ENCODE measurements around the gene GKN1.

Gene GKN1, protein sequence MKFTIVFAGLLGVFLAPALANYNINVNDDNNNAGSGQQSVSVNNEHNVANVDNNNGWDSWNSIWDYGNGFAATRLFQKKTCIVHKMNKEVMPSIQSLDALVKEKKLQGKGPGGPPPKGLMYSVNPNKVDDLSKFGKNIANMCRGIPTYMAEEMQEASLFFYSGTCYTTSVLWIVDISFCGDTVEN

DNA sequence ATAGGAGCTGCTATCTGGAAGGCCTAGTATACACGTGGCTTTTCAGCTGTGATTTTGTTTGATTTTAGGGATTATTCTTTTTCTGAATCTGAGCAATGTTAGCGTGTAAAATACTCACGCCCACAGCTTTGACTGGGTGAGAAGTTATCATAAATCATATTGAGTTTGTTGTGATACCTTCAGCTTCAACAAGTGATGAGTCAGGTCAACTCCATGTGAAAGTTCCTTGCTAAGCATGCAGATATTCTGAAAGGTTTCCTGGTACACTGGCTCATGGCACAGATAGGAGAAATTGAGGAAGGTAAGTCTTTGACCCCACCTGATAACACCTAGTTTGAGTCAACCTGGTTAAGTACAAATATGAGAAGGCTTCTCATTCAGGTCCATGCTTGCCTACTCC lies at the start of gene GKN1:
GKN1 (plus strand) TSS at position 386 of the 400 bp plus-strand sequence. CDS start 42 bp downstream, outside the sequence.
- DNase-seq: no peak
- in situ Hi-C loops (cut with MboI; ENCODE audit: low pct_unique_long_range_greater_than_20kb, low sequenced_read_pairs): no loop called here

DNA sequence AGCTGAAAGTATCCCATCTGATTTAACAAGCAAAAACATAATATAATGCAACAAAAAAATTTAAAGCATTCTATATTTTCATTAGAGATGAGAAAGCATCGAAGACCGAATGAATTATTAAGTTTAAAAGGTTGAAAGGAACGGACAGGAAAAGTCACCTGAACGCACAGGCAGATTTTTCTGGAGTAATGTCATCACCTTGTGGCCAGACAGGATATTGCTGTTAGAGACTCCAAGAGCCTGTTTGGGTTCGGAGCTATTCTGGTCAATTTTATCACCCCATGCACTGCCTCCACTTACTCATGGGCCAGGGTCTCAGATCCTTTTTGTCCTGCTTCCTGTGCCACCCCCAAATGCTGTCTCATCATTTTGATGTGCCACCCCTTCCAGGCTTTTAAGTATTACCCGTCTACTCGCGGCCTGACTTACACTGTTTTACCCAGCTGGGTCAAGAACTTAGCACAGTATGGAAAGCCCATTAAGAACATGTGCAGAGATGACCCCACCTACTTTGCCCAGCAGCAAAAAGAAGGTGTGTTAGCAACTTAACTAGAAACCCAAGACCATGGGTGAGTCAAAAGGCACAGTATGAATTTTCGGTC lies 49.0 kb upstream of the GKN1 start:
- DNase-seq: peak; percentile 67
- in situ Hi-C loops (cut with MboI; ENCODE audit: low pct_unique_long_range_greater_than_20kb, low sequenced_read_pairs): loop anchor here (10.0 kb wide), 1 partner anchor 461 kb away; the partner anchor contains the start of genes APLF and FBXO48

DNA sequence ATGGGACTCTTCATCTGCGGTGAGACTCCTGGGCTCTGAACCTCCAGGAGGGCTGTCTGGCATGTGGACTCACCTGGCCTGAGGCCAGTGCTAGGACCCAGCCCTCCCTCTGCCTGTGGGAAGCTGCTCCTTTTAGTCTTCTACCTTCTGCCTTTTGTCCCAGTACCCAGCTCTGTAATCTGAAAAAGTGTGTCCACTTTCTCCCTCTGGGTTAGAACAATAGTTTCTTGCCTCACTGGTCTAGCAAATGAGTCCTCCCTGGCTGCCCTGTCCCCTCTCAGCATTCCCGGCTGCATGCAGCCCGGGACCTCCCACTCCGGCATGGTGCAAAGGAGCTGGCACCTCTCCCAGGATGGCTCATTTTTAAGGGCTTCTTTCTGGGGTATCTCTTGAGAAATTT lies 47.6 kb upstream of the GKN1 start:
- in situ Hi-C loops (cut with MboI; ENCODE audit: low pct_unique_long_range_greater_than_20kb, low sequenced_read_pairs): loop anchor here (10.0 kb wide), 1 partner anchor 462 kb away; the partner anchor contains the start of genes APLF and FBXO48
- no peak for DNase-seq

DNA sequence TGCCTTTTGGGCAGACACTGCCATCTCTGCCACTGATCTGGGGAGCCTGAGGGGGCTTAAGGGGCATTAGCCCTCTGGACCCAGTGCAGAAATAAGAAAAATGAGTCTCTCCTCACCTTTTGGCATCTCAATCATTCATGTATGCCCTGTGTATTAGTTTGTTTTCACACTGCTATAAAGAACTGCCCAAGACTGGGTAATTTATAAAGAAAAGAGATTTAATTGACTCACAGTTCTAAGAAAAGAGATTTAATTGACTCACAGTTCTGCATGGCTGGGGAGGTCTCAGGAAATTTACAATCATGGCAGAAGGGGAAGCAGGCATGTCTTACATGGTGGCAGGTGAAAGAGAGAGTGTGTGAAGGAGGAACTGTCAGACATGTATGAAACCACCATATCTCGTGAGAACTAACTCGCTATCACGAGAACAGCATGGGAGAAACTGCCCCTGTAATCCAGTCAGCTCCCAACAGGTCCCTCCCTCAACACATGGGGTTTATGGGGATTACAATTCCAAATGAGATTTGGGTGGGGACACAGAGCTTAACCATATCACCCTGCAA lies 43.2 kb upstream of the GKN1 start:
- in situ Hi-C loops (cut with MboI; ENCODE audit: low pct_unique_long_range_greater_than_20kb, low sequenced_read_pairs): no loop called here
- DNase-seq: no peak

DNA sequence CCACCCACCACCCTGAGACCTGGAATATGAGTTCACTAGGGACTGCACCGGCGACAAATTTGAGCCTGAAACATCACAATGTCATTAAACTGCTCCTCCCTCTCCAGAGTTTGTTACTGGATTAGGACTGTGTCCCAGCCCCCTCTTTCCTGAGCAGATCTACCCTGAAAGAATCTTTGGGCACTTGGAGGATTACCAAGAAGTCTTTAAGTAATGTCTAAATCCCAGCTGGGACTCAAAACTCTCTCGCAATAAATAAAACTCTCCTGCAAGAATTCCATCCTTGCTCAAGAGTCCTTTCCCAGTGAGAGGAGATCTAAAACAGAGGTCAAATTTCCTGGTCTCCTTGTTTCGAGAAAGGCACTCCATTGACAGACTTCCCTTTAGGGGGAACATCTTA lies 42.6 kb upstream of the GKN1 start:
- in situ Hi-C loops (cut with MboI; ENCODE audit: low pct_unique_long_range_greater_than_20kb, low sequenced_read_pairs): no loop called here
- DNase-seq: no peak

DNA sequence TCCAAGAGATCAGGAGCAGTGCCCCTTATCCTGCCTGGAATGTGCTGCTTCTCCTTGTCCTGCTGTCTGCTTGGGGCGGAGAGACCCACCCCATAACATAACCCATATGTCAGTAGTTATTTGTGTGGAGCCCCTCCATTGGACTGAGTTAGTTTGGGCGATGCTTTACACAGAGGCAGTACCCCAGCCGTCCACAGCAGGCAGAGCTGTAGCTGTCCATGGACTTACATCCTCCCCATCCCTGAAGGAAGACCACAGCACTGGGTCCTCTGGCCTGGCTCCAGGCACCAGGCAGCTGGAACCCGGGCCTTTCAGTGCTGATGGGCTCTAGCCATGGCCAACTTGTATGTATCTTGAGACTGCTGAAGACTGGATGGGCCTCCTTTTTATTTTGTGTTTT lies 42.0 kb upstream of the GKN1 start:
- in situ Hi-C loops (cut with MboI; ENCODE audit: low pct_unique_long_range_greater_than_20kb, low sequenced_read_pairs): no loop called here
- no peak for DNase-seq

DNA sequence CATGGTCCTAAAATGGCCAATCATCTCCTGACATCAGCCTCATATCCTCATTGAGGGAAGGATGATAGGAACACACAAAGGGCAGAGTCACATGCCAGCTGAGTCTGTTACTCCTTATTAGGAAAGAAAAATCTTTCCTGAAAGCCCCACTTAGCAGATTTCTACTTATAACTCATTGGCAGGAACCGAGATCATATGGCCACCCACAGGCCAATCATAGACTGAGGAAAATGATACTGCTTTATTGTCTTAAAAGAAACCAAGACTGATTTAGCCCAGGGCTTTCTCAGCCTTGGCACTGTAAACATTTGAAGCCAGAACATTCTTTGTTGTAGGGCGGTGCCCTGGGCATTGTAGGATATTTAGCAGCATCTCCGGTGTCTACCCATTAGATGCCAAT lies 40.4 kb upstream of the GKN1 start:
- in situ Hi-C loops (cut with MboI; ENCODE audit: low pct_unique_long_range_greater_than_20kb, low sequenced_read_pairs): no loop called here
- DNase-seq: no peak

DNA sequence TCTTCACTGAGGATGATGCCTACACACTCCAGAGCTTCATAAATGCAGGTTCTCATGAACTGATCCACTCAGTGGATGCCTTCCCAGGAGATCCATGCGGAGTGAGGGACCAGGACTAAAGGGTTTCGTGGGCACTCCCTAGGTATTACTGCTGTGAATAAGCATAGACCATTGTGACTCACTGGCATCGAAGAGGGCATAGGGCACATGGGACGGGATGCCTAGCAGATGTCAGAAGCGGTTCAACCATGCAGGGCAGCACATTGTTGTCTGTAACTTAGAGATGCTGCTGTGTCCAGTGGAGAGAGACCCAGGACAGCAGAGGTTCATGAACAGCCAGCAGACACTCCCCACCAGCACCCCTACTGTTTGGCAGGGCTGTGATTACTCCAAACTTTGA lies 39.0 kb upstream of the GKN1 start:
- DNase-seq: no peak
- in situ Hi-C loops (cut with MboI; ENCODE audit: low pct_unique_long_range_greater_than_20kb, low sequenced_read_pairs): no loop called here

DNA sequence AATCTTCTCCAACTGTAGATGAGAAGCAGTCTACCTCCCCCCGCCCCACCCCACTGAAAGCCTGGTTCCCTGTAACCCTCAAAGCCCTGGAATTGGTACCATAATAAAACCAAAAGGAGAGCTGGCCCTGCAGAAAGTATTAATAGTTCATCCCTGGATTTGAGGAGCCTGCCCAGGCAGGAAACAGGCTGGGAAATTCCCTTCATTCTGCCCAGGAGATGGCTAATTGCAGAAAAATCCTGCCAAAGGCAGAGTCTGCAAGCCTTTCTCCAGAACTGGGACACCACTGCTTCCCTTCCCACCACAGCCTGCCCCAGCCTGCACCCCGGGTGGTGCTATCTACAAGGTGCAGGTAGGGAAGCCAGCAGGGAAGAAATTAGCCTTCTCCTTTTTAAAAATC lies 38.0 kb upstream of the GKN1 start:
- no peak for DNase-seq
- in situ Hi-C loops (cut with MboI; ENCODE audit: low pct_unique_long_range_greater_than_20kb, low sequenced_read_pairs): no loop called here

DNA sequence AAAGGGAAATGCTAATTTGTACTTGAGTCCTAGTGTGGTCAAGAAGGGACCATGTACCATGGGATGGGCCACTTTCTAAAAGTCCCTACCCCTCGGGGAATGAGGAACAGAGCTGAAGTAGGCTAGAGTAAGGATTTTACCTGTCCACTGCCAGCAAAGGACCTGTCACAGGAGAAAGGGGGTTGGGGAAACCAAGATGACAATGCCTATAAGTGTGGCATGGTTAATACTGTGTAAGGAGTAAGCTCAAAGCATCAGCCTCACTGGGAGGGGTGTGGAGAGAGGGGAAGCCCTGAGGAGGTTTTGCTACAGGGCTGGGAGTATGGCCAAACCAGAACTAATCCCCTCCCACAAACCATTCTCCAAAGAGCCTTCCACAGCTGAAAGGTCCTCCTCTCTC lies 37.5 kb upstream of the GKN1 start:
- in situ Hi-C loops (cut with MboI; ENCODE audit: low pct_unique_long_range_greater_than_20kb, low sequenced_read_pairs): no loop called here

DNA sequence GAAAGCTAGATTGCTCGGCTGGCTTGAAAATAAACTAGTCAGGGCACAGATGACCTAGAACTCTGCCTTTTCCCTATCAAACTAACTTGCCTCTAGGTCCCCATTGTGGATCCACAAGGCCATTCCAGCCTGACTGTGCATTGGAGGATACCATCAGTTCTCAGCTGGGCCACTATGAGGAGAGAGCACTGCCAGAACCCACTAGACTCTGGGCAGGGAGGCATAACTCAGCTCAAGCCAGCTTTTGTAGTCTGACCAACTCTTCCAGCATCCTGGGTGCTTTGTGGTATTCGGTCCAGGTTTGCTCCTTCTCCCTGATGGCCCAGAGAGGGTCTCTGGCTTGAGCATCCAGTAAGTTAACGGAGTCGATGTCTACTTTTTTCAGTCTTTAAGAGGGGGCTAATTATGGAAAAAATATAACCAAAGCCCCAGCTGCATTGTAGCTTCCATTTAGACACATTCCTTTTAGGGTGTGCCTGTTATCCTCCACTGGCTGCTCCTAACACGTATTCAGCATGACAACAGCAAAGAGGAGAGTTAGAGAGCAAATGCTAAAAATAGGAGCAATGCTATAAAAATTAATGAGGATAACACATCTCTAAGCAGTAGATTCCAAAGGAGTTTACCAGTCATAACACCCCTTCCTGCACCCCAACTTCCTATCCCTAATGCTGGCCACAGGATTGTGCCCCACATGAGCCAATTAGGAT lies 36.9 kb upstream of the GKN1 start:
- DNase-seq: no peak
- in situ Hi-C loops (cut with MboI; ENCODE audit: low pct_unique_long_range_greater_than_20kb, low sequenced_read_pairs): no loop called here

More for the DNA sequence above, 37.5 kb upstream of the GKN1 start:
- no peak for DNase-seq

DNA sequence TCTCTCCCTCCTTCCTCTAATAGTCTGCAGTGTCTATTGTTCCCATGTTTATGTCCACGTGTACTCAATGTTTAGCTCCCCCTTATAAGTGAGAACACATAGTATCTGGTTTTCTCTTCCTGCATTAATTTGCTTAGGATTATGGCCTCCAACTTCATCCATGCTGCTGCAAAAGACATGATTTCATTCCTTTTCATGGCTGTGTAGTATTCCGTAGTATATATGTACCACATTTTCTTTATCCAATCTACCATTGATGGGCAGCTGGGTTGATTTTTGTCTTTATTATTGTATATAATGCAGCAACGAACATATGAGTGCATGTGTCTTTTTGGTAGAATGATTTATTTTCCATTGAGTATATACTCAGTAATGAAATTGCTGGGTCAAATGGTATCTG lies 35.5 kb upstream of the GKN1 start:
- DNase-seq: no peak
- in situ Hi-C loops (cut with MboI; ENCODE audit: low pct_unique_long_range_greater_than_20kb, low sequenced_read_pairs): no loop called here

DNA sequence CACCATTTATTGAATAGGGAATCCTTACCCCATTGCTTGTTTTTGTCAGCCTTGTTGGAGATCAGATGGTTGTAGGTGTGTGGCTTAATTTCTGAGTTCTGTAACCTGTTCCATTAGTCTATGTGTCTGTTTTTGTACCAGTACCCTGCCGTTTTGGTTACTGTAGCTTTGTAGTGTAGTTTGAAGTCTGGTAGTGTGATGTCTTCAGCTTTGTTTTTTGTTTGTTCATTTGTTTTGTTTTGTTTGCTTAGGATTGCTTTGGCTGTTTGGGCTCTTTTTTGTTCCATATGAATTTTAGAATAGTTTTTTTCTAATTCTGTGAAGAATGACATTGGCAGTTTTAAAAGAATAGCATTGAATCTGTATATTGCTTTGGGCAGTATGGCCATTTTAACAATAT lies 34.5 kb upstream of the GKN1 start:
- DNase-seq: no peak

DNA sequence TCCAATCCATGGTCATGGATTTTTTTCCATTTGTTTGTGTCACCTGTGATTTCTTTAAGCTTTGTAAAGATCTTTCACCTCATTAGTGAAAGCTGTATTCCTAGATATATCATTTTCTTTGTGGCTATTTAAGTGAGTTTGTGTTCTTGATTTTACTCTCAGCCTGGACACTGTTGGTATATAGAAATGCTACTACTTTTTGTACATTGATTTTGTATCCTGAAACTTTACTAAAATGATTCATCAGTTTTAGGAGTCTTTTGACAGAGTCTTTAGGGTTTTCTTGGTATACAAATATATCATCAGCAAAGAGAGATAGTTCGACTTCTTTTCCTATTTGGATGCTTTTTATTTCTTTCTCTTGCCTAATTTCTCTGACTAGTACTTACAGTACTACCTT lies 34.1 kb upstream of the GKN1 start:
- no peak for DNase-seq
- in situ Hi-C loops (cut with MboI; ENCODE audit: low pct_unique_long_range_greater_than_20kb, low sequenced_read_pairs): no loop called here

More for the DNA sequence above, 34.5 kb upstream of the GKN1 start:
- in situ Hi-C loops (cut with MboI; ENCODE audit: low pct_unique_long_range_greater_than_20kb, low sequenced_read_pairs): no loop called here

DNA sequence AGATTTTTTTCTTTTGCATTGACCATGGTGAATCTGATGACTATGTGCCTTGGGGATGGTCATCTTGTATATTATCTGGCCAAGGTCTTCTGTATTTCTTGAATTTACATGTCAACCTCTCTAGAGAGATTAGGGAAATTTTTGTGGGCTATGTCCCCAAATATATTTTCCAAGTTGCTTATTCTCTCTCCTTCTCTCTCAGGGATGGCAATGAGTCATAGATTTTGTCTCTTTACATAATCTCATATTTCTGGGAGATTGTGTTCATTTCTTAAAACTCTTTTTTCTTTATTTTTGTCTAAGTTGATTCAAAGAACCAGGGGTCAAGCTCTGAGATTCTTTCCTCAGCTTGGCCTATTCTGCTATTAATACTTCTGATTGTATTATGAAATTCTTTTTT lies 31.6 kb upstream of the GKN1 start:
- no peak for DNase-seq
- in situ Hi-C loops (cut with MboI; ENCODE audit: low pct_unique_long_range_greater_than_20kb, low sequenced_read_pairs): no loop called here

DNA sequence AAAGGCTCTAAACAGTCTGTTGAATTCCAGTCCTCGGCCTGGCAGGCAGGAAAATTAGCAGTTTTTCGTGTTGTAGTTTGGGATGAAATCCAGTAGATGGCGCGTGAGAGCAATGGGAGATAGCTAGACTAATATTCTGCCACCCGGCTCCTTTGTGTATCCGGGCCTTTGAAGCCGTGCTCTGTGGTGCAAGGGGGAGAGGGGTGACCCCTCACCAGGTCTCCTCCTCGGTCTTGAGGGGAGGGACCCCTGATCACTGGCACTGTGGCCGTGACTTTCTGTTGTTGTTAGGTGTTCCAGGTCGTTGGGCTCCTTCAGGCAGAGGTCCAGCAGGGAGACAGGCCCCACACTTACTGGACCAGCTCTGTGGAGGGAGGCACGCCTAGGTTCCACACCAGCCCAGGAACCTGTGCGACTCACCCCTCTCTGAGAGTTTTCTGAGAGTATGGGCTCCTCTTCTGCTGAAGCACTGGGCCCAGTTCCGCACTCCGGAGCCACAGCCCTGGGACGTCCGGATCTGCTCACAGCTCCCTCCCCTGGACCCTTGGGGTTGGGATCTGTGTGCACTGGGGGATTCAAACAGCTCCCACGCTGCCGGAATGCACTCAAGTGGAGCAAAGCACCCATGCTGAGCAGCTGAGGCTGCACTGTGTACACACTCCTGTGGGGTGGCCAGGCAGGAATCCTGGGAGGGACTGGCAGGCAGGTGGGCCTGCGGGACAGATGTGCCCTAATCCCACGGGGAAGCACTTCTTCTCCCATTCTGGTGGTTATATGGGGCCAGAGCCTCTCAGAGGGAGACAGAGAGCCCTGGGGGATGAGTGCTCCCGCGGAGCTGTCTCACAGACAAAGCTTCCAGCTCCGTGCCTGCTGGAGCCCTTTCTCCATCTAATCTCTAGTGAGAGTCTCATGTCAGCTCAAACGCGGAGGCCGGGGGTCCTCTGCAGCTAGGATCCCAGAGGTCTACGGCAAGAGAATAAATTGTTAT lies 30.6 kb upstream of the GKN1 start:
- peak; percentile 79 for DNase-seq
- in situ Hi-C loops (cut with MboI; ENCODE audit: low pct_unique_long_range_greater_than_20kb, low sequenced_read_pairs): no loop called here

DNA sequence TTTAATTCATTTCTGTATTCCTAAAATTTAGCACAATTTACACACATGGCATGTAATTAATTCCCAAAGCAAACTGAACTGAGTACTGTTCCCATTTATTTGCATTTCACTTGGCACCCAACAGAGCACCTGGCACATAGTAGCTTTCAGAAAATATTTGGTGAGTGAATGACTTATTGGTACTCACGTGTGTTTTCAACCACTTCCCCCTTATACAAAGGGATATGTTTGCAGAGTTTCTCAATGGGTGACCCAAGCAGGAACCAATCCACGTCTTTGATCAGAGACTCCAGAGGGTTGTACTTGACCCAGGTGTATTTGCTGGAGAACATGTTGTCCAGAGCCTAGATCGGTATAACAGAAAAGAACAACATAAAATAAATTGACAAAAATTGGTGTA lies 28.3 kb upstream of the GKN1 start:
- in situ Hi-C loops (cut with MboI; ENCODE audit: low pct_unique_long_range_greater_than_20kb, low sequenced_read_pairs): no loop called here
- DNase-seq: no peak

DNA sequence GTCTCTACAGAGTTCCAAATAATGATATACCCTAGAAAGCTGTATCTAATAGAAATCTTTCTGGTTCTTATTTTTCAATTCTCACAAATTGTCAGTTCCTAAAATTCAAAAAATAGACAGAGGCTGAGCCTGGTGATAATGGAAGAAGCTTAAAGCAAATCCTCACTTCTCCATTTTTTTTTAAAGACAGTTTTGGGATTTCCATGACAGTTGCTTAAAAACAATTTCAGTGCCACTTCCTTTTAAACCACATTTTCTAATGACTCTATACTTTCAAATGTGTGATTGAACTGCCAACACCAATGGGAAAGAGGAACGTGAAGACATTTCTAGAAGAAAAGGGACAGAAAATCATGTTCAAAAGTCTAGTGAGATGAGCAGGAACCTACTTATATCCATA lies 25.7 kb upstream of the GKN1 start:
- in situ Hi-C loops (cut with MboI; ENCODE audit: low pct_unique_long_range_greater_than_20kb, low sequenced_read_pairs): no loop called here
- peak; percentile 37 for DNase-seq

DNA sequence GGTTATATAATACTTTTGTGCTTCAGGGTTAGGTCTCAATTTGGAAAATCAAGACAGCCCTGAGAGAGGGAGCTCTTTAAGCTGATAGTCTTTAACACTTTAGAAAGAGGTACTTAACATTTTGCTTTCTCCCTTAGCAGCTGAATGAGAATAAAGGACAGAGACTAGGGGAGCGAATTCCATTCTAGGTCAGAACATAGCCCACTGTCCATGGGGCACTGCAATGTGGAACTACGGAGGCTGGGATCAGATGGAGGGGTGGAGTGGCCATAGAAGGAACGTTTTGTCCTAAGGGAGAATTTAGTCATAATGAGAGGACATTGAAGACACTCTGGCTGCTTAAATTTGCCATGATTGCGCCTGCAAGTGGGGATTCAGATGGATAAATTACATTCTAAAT lies 22.5 kb upstream of the GKN1 start:
- no peak for DNase-seq
- in situ Hi-C loops (cut with MboI; ENCODE audit: low pct_unique_long_range_greater_than_20kb, low sequenced_read_pairs): no loop called here

Measured in KBM-7 (cell line).